ENCODE results near the gene ZER1. TPM values are rescaled to one million over a fixed set of nuclear protein-coding genes. Genes with fewer than 3 reads are reported as not detected.

Gene ZER1
- total RNA-seq, 1 experiment from 2014 or later: 28.6 TPM

DNA sequence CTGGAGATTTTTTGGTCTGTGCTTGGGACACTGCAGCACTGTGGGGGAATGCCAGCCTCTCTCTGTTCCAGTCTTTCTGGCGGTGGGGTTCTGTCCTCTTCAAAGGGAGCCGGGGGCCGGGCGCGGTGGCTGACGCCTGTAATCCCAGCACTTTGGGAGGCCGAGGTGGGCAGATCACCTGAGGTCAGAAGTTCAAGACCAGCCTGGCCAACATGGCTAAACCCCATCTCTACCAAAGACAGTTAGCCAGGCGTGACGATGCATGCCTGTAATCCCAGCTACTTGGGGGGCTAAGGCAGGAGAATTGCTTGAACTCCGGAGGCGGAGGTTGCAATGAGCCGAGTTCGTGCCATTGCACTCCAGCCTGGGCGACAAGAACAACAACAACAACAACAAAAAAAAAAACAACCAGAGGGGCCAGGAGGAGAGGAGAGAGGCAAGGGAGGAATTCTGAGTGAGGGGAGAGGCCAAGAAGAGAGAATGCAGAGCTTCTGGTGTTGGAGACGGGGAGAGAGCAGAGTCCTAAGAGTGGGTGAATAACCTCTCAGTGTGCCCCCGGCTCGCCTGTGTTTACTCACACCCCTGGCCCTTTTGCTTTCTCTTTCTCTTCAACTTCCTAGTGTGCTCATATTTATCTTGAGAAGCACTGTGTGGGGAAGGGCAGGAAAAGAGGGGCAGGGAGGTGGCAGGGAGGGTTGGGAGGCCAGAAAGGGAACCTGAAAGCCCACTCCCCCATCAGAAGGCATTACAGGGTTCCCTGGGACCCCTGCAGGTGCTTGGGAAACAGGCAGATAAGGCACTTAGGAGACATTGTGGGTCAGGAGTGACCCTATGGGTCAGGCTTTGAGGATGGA lies 85.9 kb downstream of the ZER1 start:
- no TSS peak for BruUV-seq (replicated peaks)
- Mint-ChIP-seq H3K4me1 (ENCODE audit: low read depth, unreplicated experiment) (peaks cover 24% of the 10 kb centered on the region), H3K4me3 (ENCODE audit: unreplicated experiment) (peak overlapping the region; percentile 100), H3K27me3 (ENCODE audit: insufficient read depth, unreplicated experiment) (no peaks in the 10 kb centered on the region), H3K36me3 (ENCODE audit: insufficient read depth, unreplicated experiment) (peaks cover 62% of the 10 kb centered on the region), H3K9me3 (ENCODE audit: unreplicated experiment) (no peaks in the 10 kb centered on the region), H3K27ac (ENCODE audit: unreplicated experiment) (peak overlapping the region; percentile 99)
- ChIA-PET POLR2A (interaction anchor here (3.0 kb wide), 1 partner anchor 50 kb away, joined by 27 read pairs; no protein-coding TSS in a partner anchor), CTCF (no interaction called here)
- H3K4me1 ChIP-seq: peaks cover 26% of the 10 kb centered on the region
- no peaks in the 10 kb centered on the region for H3K27me3 ChIP-seq (replicated peaks; ENCODE audit: control insufficient read depth, insufficient read depth, low read length)
- intact Hi-C loops (cut with micrococcal nuclease; ENCODE audit: unreplicated experiment): no loop called here
- TF ChIP-seq, protein P1, sequence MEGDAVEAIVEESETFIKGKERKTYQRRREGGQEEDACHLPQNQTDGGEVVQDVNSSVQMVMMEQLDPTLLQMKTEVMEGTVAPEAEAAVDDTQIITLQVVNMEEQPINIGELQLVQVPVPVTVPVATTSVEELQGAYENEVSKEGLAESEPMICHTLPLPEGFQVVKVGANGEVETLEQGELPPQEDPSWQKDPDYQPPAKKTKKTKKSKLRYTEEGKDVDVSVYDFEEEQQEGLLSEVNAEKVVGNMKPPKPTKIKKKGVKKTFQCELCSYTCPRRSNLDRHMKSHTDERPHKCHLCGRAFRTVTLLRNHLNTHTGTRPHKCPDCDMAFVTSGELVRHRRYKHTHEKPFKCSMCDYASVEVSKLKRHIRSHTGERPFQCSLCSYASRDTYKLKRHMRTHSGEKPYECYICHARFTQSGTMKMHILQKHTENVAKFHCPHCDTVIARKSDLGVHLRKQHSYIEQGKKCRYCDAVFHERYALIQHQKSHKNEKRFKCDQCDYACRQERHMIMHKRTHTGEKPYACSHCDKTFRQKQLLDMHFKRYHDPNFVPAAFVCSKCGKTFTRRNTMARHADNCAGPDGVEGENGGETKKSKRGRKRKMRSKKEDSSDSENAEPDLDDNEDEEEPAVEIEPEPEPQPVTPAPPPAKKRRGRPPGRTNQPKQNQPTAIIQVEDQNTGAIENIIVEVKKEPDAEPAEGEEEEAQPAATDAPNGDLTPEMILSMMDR (IDR thresholded peaks at IDR 0.05; ENCODE audit: insufficient read depth in 1 of 2, low read depth in 1 of 2, low read length in 1 of 2, severe bottlenecking in 1 of 2, unreplicated experiment in 1 of 2): no peak
- H3K36me3 ChIP-seq (ENCODE audit: control insufficient read depth, insufficient read depth, low read length): no peaks in the 10 kb centered on the region
- peak overlapping the region; percentile 9; the same call in 1 of the 2 replicates for H3K4me3 ChIP-seq (ENCODE audit: low read depth, low read length)
- no peak for DNase-seq
- no peaks in the 10 kb centered on the region for H3K9me3 ChIP-seq

GRCh38 chr9:128684325-128685199 lies 87.2 kb downstream of the ZER1 start:
- peaks cover 24% of the 10 kb centered on the region for H3K4me1 Mint-ChIP-seq (ENCODE audit: low read depth, unreplicated experiment)
- Histone ChIP-seq H3K9me3 (no peaks in the 10 kb centered on the region), H3K36me3 (ENCODE audit: control insufficient read depth, insufficient read depth, low read length) (no peaks in the 10 kb centered on the region), H3K27me3 (replicated peaks; ENCODE audit: control insufficient read depth, insufficient read depth, low read length) (no peaks in the 10 kb centered on the region), H3K4me3 (ENCODE audit: low read depth, low read length) (peak overlapping the region; percentile 83), H3K4me1 (peaks cover 24% of the 10 kb centered on the region)
- peak overlapping the region; percentile 100 for H3K4me3 Mint-ChIP-seq (ENCODE audit: unreplicated experiment)
- CTCF ChIA-PET: interaction anchor here (0.5 to 1.6 kb wide), 3 partner anchors 36 to 264 kb away, joined by 4 to 16 read pairs (median 5); partner anchors contain the start of gene CERCAM
- intact Hi-C loops (cut with micrococcal nuclease; ENCODE audit: unreplicated experiment): loop anchor here (1.0 kb wide), 1 partner anchor 28 kb away; the partner anchor contains the start of gene DYNC2I2
- no peaks in the 10 kb centered on the region for H3K9me3 Mint-ChIP-seq (ENCODE audit: unreplicated experiment)
- H3K27me3 Mint-ChIP-seq (ENCODE audit: insufficient read depth, unreplicated experiment): no peaks in the 10 kb centered on the region
- peaks cover 54% of the 10 kb centered on the region for H3K36me3 Mint-ChIP-seq (ENCODE audit: insufficient read depth, unreplicated experiment)
- peak overlapping the region; percentile 99 for H3K27ac Mint-ChIP-seq (ENCODE audit: unreplicated experiment)
- BruUV-seq (replicated peaks): no TSS peak
- peak; percentile 88 to 93 for DNase-seq
- POLR2A ChIA-PET: interaction anchor here (0.6 to 3.0 kb wide), 3 partner anchors 40 to 654 kb away, joined by 5 to 27 read pairs (median 6); partner anchors contain the start of gene ZDHHC12
- TF ChIP-seq, protein P1 (IDR thresholded peaks at IDR 0.05; ENCODE audit: insufficient read depth in 1 of 2, low read depth in 1 of 2, low read length in 1 of 2, severe bottlenecking in 1 of 2, unreplicated experiment in 1 of 2): no peak

DNA sequence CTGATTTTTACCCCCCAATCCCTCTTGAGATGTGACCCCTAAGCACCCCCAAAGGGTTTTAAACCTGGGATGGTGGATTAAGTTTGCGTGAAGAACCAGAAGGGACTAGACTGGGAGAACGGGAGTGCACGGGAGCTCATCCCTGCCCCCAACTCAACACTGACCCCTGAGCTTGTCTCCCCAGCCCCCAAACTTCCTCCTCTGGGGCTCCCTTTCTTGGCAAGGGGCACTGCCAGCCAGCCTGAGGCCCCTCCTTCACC lies 87.7 kb downstream of the ZER1 start:
- Mint-ChIP-seq H3K4me3 (ENCODE audit: unreplicated experiment) (peak overlapping the region; percentile 100), H3K36me3 (ENCODE audit: insufficient read depth, unreplicated experiment) (peaks cover 50% of the 10 kb centered on the region), H3K9me3 (ENCODE audit: unreplicated experiment) (no peaks in the 10 kb centered on the region), H3K4me1 (ENCODE audit: low read depth, unreplicated experiment) (peaks cover 24% of the 10 kb centered on the region), H3K27me3 (ENCODE audit: insufficient read depth, unreplicated experiment) (no peaks in the 10 kb centered on the region), H3K27ac (ENCODE audit: unreplicated experiment) (peak overlapping the region; percentile 99)
- H3K4me1 ChIP-seq: peaks cover 24% of the 10 kb centered on the region
- ChIA-PET CTCF (interaction anchor here (0.5 to 1.6 kb wide), 3 partner anchors 35 to 264 kb away, joined by 4 to 16 read pairs (median 5); partner anchors contain the start of gene CERCAM), POLR2A (interaction anchor here (0.6 to 3.0 kb wide), 3 partner anchors 40 to 654 kb away, joined by 5 to 27 read pairs (median 6); partner anchors contain the start of gene ZDHHC12)
- DNase-seq: no peak
- peak overlapping the region; percentile 83 for H3K4me3 ChIP-seq (ENCODE audit: low read depth, low read length)
- TSS peak; percentile 78 for BruUV-seq (replicated peaks)
- H3K36me3 ChIP-seq (ENCODE audit: control insufficient read depth, insufficient read depth, low read length): no peaks in the 10 kb centered on the region
- no peaks in the 10 kb centered on the region for H3K9me3 ChIP-seq
- intact Hi-C loops (cut with micrococcal nuclease; ENCODE audit: unreplicated experiment): loop anchor here (1.0 kb wide), 1 partner anchor 28 kb away; the partner anchor contains the start of gene DYNC2I2
- H3K27me3 ChIP-seq (replicated peaks; ENCODE audit: control insufficient read depth, insufficient read depth, low read length): no peaks in the 10 kb centered on the region
- TF ChIP-seq, protein P1 (IDR thresholded peaks at IDR 0.05; ENCODE audit: insufficient read depth in 1 of 2, low read depth in 1 of 2, low read length in 1 of 2, severe bottlenecking in 1 of 2, unreplicated experiment in 1 of 2): no peak
